Neural progenitor cell (in vitro differentiated cells): ENCODE results near the gene CATSPER4. TPM values are rescaled to one million over a fixed set of nuclear protein-coding genes. Genes with fewer than 3 reads are reported as not detected.
A peak's percentile ranks its signal among the peaks of the same experiment; 100 is the strongest.

Experiments
- DNase-seq: peaks from one replicate; pipeline ENCODE4 v3.0.0-alpha.2; 2016; ENCODE audit warnings: low spot score
- H2AFZ ChIP-seq: fragments of 200-600 bp; sonication (generic); replicated peaks from 2 replicates; pipeline ENCODE4 v1.6.1; 2016; ENCODE audit warnings: antibody characterized with exemption
- H3F3A ChIP-seq: fragments of 200-600 bp; sonication (generic); 2 replicates; pipeline ENCODE4 v1.6.1; 2016; ENCODE audit warnings: antibody characterized with exemption, low read depth
- H3K27ac ChIP-seq: fragments of 200-600 bp; sonication (generic); 2 replicates; pipeline ENCODE4 v1.5.1; 2016; ENCODE audit warnings: mild to moderate bottlenecking
- H3K27me3 ChIP-seq: fragments of 200-600 bp; sonication (generic); 2 replicates; pipeline ENCODE4 v1.6.1; 2016; ENCODE audit warnings: mild to moderate bottlenecking, moderate library complexity
- H3K36me3 ChIP-seq: fragments of 200-600 bp; sonication (generic); 2 replicates; pipeline ENCODE4 v1.5.1; 2016
- H3K4me1 ChIP-seq: fragments of 200-600 bp; sonication (generic); 2 replicates; pipeline ENCODE4 v1.6.1; 2016; ENCODE audit warnings: mixed run types
- H3K4me2 ChIP-seq: fragments of 200-600 bp; sonication (generic); 2 replicates; pipeline ENCODE4 v1.6.1; 2016
- H3K4me3 ChIP-seq: fragments of 200-600 bp; sonication (generic); 2 replicates; pipeline ENCODE4 v1.5.1; 2016
- H3K79me2 ChIP-seq: fragments of 200-600 bp; sonication (generic); 2 replicates; pipeline ENCODE4 v1.6.1; 2016; ENCODE audit warnings: low read depth
- H3K9ac ChIP-seq: fragments of 200-600 bp; sonication (generic); 2 replicates; pipeline ENCODE4 v1.6.1; 2016
- H3K9me3 ChIP-seq: fragments of 200-600 bp; sonication (generic); 2 replicates; pipeline ENCODE4 v1.5.1; 2016; ENCODE audit warnings: low read depth
- H4K20me1 ChIP-seq: fragments of 200-600 bp; sonication (generic); 2 replicates; pipeline ENCODE4 v1.6.1; 2016; ENCODE audit warnings: low read depth
- H3K27ac Mint-ChIP-seq: 3 replicates; pipeline ENCODE4 v1.8.0; 2021; ENCODE audit warnings: mixed read lengths
- H3K27me3 Mint-ChIP-seq: 2 replicates; pipeline ENCODE4 v1.8.0; 2022; ENCODE audit warnings: low read depth, mild to moderate bottlenecking, inconsistent platforms, moderate library complexity, mixed read lengths; ENCODE audit not compliant: insufficient read depth
- H3K36me3 Mint-ChIP-seq: 3 replicates; pipeline ENCODE4 v1.8.0; 2021; ENCODE audit warnings: mixed read lengths
- H3K4me1 Mint-ChIP-seq: 3 replicates; pipeline ENCODE4 v1.8.0; 2021; ENCODE audit warnings: mixed read lengths
- H3K4me3 Mint-ChIP-seq: 3 replicates; pipeline ENCODE4 v1.8.0; 2021; ENCODE audit warnings: mild to moderate bottlenecking, moderate library complexity, mixed read lengths
- H3K9me3 Mint-ChIP-seq: 3 replicates; pipeline ENCODE4 v1.8.0; 2020; ENCODE audit warnings: mixed read lengths
- EZH2 ChIP-seq: fragments of 200-600 bp; sonication (generic); IDR thresholded peaks from 2 replicates; pipeline ENCODE4 v1.6.1; 2017; ENCODE audit warnings: antibody characterized with exemption, mild to moderate bottlenecking, moderate library complexity
- EZH2phosphoT487 ChIP-seq: fragments of 200-600 bp; sonication (generic); IDR thresholded peaks from 2 replicates; pipeline ENCODE4 v1.6.1; 2017; ENCODE audit warnings: antibody characterized with exemption
- total RNA-seq: library from RNA; depleted of rRNA; stranded (reverse); fragments of >200 nt; gene quantifications from 2 replicates; pipeline ENCODE4 v1.2.3, GENCODE V29; 2015; ENCODE audit warnings: low replicate concordance
- TF ChIP-seq, protein P1 (sequence below): fragments of 200-600 bp; sonication (generic); IDR thresholded peaks from 2 replicates; pipeline ENCODE4 v1.5.1; 2017; ENCODE audit warnings: antibody characterized with exemption, mild to moderate bottlenecking

Gene CATSPER4
- total RNA-seq, 1 donor from 2014 or later: not detected

- H2AFZ ChIP-seq: peak overlapping the region; percentile 46
Observed at GRCh38 chr1:26200413-26200812, 10.0 kb downstream of the CATSPER4 start.

GRCh38 chr1:26203642-26204318 lies 13.4 kb downstream of the CATSPER4 start:
- peaks cover 4% of the 10 kb centered on the region for H3K4me1 ChIP-seq
- DNase-seq: no peak
- H3K27ac ChIP-seq: no peak overlapping the region
- peak overlapping the region; percentile 72 for H2AFZ ChIP-seq
- no peak overlapping the region for H3K9ac ChIP-seq
- no peak overlapping the region for H3K4me3 ChIP-seq
- H3K36me3 ChIP-seq: no peaks in the 10 kb centered on the region
- Mint-ChIP-seq H3K4me3 (no peak overlapping the region), H3K27ac (no peak overlapping the region), H3K4me1 (peaks cover 12% of the 10 kb centered on the region), H3K9me3 (no peaks in the 10 kb centered on the region), H3K27me3 (peaks cover 4% of the 10 kb centered on the region), H3K36me3 (no peaks in the 10 kb centered on the region)
- no peaks in the 10 kb centered on the region for H3K9me3 ChIP-seq
- no peaks in the 10 kb centered on the region for H3K27me3 ChIP-seq
- no peak overlapping the region for H3K4me2 ChIP-seq
- no peaks in the 10 kb centered on the region for H3F3A ChIP-seq
- TF ChIP-seq EZH2phosphoT487 (no peak), EZH2 (no peak)
- no peaks in the 10 kb centered on the region for H4K20me1 ChIP-seq
- H3K79me2 ChIP-seq: no peaks in the 10 kb centered on the region

More at GRCh38 chr1:26200413-26200812, 10.0 kb downstream of the CATSPER4 start:
- peaks cover 4% of the 10 kb centered on the region for H3K4me1 ChIP-seq
- no peaks in the 10 kb centered on the region for H3K9me3 Mint-ChIP-seq
- H4K20me1 ChIP-seq: no peaks in the 10 kb centered on the region
- no peaks in the 10 kb centered on the region for H3K36me3 ChIP-seq
- peaks cover 9% of the 10 kb centered on the region for H3K27me3 Mint-ChIP-seq
- no peaks in the 10 kb centered on the region for H3K36me3 Mint-ChIP-seq
- no peak overlapping the region for H3K27ac ChIP-seq
- H3K4me1 Mint-ChIP-seq: peaks cover 12% of the 10 kb centered on the region
- no peak overlapping the region for H3K4me3 Mint-ChIP-seq
- no peaks in the 10 kb centered on the region for H3K9me3 ChIP-seq
- no peak overlapping the region for H3K27ac Mint-ChIP-seq
- TF ChIP-seq EZH2phosphoT487: no peak
- no peak for TF ChIP-seq EZH2
- TF ChIP-seq, protein P1, sequence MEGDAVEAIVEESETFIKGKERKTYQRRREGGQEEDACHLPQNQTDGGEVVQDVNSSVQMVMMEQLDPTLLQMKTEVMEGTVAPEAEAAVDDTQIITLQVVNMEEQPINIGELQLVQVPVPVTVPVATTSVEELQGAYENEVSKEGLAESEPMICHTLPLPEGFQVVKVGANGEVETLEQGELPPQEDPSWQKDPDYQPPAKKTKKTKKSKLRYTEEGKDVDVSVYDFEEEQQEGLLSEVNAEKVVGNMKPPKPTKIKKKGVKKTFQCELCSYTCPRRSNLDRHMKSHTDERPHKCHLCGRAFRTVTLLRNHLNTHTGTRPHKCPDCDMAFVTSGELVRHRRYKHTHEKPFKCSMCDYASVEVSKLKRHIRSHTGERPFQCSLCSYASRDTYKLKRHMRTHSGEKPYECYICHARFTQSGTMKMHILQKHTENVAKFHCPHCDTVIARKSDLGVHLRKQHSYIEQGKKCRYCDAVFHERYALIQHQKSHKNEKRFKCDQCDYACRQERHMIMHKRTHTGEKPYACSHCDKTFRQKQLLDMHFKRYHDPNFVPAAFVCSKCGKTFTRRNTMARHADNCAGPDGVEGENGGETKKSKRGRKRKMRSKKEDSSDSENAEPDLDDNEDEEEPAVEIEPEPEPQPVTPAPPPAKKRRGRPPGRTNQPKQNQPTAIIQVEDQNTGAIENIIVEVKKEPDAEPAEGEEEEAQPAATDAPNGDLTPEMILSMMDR: no peak
- H3F3A ChIP-seq: no peaks in the 10 kb centered on the region
- no peak overlapping the region for H3K9ac ChIP-seq
- DNase-seq: no peak
- no peak overlapping the region for H3K4me3 ChIP-seq
- no peaks in the 10 kb centered on the region for H3K27me3 ChIP-seq
- no peak overlapping the region for H3K4me2 ChIP-seq
- no peaks in the 10 kb centered on the region for H3K79me2 ChIP-seq

- Mint-ChIP-seq H3K27ac (no peak overlapping the region), H3K4me1 (peaks cover 13% of the 10 kb centered on the region), H3K4me3 (no peak overlapping the region), H3K9me3 (no peaks in the 10 kb centered on the region), H3K27me3 (peaks cover 2% of the 10 kb centered on the region), H3K36me3 (no peaks in the 10 kb centered on the region)
- Histone ChIP-seq H3K27me3 (no peaks in the 10 kb centered on the region), H2AFZ (no peak overlapping the region), H3K4me1 (no peaks in the 10 kb centered on the region), H3K9ac (no peak overlapping the region), H3K4me2 (no peak overlapping the region), H3K9me3 (no peaks in the 10 kb centered on the region), H3F3A (no peaks in the 10 kb centered on the region), H3K36me3 (no peaks in the 10 kb centered on the region), H3K79me2 (no peaks in the 10 kb centered on the region), H4K20me1 (no peaks in the 10 kb centered on the region), H3K4me3 (no peak overlapping the region), H3K27ac (no peak overlapping the region)
- TF ChIP-seq, protein P1: no peak
- TF ChIP-seq EZH2 (no peak), EZH2phosphoT487 (no peak)
- DNase-seq: no peak
Observed at GRCh38 chr1:26210147-26210870, 19.9 kb downstream of the CATSPER4 start.

DNA sequence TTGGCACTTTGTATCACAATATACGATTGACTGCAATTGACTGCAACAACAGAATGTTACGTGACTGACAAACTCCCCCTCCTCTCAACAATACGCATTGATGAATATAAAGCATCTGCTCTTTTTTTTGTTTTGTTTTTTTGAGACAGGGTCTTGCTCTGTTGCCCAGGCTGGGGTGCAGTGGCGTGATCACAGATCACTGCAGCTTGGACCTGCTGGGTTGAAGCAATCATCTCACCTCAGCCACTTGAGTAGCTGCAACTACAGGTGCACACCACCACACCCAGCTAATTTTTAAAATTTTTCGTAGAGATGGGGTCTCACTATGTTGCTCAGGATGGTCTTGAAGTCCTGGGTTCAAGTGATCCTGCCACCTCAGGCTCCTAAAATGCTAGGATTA lies 22.3 kb downstream of the CATSPER4 start:
- no peaks in the 10 kb centered on the region for H3K36me3 ChIP-seq
- no peak overlapping the region for H3K4me2 ChIP-seq
- no peaks in the 10 kb centered on the region for H3K4me1 ChIP-seq
- H3K9ac ChIP-seq: no peak overlapping the region
- no peaks in the 10 kb centered on the region for H3K79me2 ChIP-seq
- no peaks in the 10 kb centered on the region for H4K20me1 ChIP-seq
- no peak overlapping the region for H3K27ac ChIP-seq
- no peaks in the 10 kb centered on the region for H3F3A ChIP-seq
- Mint-ChIP-seq H3K4me3 (no peak overlapping the region), H3K27me3 (no peaks in the 10 kb centered on the region), H3K36me3 (no peaks in the 10 kb centered on the region), H3K27ac (no peak overlapping the region), H3K4me1 (peaks cover 13% of the 10 kb centered on the region), H3K9me3 (no peaks in the 10 kb centered on the region)
- no peak for DNase-seq
- H2AFZ ChIP-seq: no peak overlapping the region
- H3K27me3 ChIP-seq: no peaks in the 10 kb centered on the region
- no peaks in the 10 kb centered on the region for H3K9me3 ChIP-seq
- H3K4me3 ChIP-seq: no peak overlapping the region
- TF ChIP-seq EZH2phosphoT487: no peak
- no peak for TF ChIP-seq EZH2
- TF ChIP-seq, protein P1: no peak
